22Rv1 (cell line): Measurements from ENCODE around the gene YPEL1.
"Not testable (repeated sequence)": the region's sequence is repeated elsewhere in the genome, so short reads cannot be mapped to it uniquely, and the experiment has no call there.

Source experiments
- ZFX ChIP-seq: fragments of 450-650 bp; IDR thresholded peaks from 2 replicates; pipeline ENCODE4 v1.6.1; 2017; ENCODE audit warnings: antibody characterized with exemption, borderline replicate concordance
- TF ChIP-seq, protein P1 (sequence below): fragments of 450-650 bp; IDR thresholded peaks from 2 replicates; pipeline ENCODE4 v1.5.1; 2017; ENCODE audit warnings: mild to moderate bottlenecking

DNA sequence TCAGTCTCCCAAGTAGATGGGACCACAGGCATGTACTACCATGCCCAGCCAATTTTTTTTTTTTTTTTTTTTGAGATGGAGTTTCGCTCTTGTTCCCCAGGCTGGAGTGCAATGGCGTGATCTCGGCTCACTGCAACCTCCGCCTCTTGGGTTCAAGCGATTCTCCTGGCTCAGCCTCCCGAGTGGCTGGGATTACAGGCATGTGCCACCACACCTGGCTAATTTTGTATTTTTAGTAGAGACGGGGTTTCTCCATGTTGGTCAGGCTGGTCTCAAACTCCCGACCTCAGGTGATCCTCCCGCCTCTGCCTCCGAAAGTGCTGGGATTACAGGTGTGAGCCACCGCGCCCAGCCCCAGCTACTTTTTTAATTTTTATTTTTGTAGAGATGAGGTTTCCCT lies 56.8 kb downstream of the YPEL1 start:
- TF ChIP-seq, protein P1, sequence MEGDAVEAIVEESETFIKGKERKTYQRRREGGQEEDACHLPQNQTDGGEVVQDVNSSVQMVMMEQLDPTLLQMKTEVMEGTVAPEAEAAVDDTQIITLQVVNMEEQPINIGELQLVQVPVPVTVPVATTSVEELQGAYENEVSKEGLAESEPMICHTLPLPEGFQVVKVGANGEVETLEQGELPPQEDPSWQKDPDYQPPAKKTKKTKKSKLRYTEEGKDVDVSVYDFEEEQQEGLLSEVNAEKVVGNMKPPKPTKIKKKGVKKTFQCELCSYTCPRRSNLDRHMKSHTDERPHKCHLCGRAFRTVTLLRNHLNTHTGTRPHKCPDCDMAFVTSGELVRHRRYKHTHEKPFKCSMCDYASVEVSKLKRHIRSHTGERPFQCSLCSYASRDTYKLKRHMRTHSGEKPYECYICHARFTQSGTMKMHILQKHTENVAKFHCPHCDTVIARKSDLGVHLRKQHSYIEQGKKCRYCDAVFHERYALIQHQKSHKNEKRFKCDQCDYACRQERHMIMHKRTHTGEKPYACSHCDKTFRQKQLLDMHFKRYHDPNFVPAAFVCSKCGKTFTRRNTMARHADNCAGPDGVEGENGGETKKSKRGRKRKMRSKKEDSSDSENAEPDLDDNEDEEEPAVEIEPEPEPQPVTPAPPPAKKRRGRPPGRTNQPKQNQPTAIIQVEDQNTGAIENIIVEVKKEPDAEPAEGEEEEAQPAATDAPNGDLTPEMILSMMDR = not testable (repeated sequence)
- not testable (repeated sequence) for TF ChIP-seq ZFX
